Psoas muscle (tissue), 8 donors: Measurements from ENCODE around the gene BTBD19. TPM values are rescaled to one million over a fixed set of nuclear protein-coding genes. Genes with fewer than 3 reads are reported as not detected.

Source experiments
- ATAC-seq, 4 donors: fragments of 200-7000 bp; cut with Tn5 transposase; one replicate each; pipeline ENCODE4 v1.9.1; 2020; ENCODE audit warnings: moderate library complexity in 3 of 4, mild to moderate bottlenecking in 2 of 4
- DNase-seq, 2 donors: peaks; one replicate each; pipeline ENCODE4 v3.0.0-alpha.2; 2020
- H3K27ac ChIP-seq: fragments of 200-600 bp; one replicate; pipeline ENCODE4 v1.8.0; 2022
- H3K27me3 ChIP-seq, 3 donors: fragments of 200-600 bp in 1 of 3; one replicate each; pipeline versions ENCODE4 v1.6.1 to v1.8.0; 2013 to 2022; ENCODE audit warnings: low read length in 2 of 3, mild to moderate bottlenecking in 2 of 3, moderate library complexity in 1 of 3; ENCODE audit not compliant: insufficient read depth in 3 of 3
- H3K36me3 ChIP-seq, 2 donors: fragments of 200-600 bp in 1 of 2; one replicate each; pipeline versions ENCODE4 v1.6.1 to v1.8.0; 2013 to 2022; ENCODE audit warnings: low read depth in 1 of 2, mild to moderate bottlenecking in 1 of 2, moderate library complexity in 1 of 2; ENCODE audit not compliant: insufficient read depth in 1 of 2
- H3K4me1 ChIP-seq: fragments of 200-600 bp; one replicate; pipeline ENCODE4 v1.8.0; 2022
- H3K4me3 ChIP-seq: fragments of 200-600 bp; one replicate; pipeline ENCODE4 v1.8.0; 2022; ENCODE audit warnings: mild to moderate bottlenecking
- H3K9me3 ChIP-seq: fragments of 200-600 bp; one replicate; pipeline ENCODE4 v1.8.0; 2022
- CTCF ChIP-seq: fragments of 200-600 bp; IDR thresholded peaks from one replicate; pipeline ENCODE4 v1.8.0; 2022; ENCODE audit warnings: antibody characterized with exemption
- WGBS, 3 donors: extraction: QIAGEN DNeasy Blood & Tissue Kit; methylation state at CpG; one replicate each; pipeline versions ENCODE4 v1.1.6 to v1.1.7; 2013; 5-methylcytosine and 5-hydroxymethylcytosine counted together
- intact Hi-C, 2 donors: fragments of 100-400 bp; cut with DNase I; formaldehyde crosslinking; loops; one replicate each; pipeline versions ENCODE4 v1.11.0 to v1.14.2; 2022
- polyA plus RNA-seq, 3 donors: library from polyadenylated mRNA; stranded (reverse); fragments of 200-250 nt; gene quantifications; one replicate each; pipeline ENCODE4 v1.2.3, GENCODE V29; 2013
- total RNA-seq, 4 donors: library from RNA; stranded (reverse); fragmentation: NEBNext Ultra II Directional in 2 of 4; extraction: Animal tissue kit (Norgen Biotek cat#: 25700) in 2 of 4; gene quantifications; one replicate each; pipeline versions ENCODE4 v1.2.1 to v1.2.4, GENCODE V29; 2021 to 2023
- donor health status: healthy with polysubstance abuse.
- donor health status: DM: no; HTN: no; CAD: no; lungs with moderate emphysema.
- donor health status: Bipolar disorder and iron deficiency.
- donor health status: healthy.
- donor health status: DM: yes; HTN: yes; CAD: no.
- donor health status: DM: no; HTN: no; CAD: no.
- donor health status: DM: no; HTN: no; CAD: no.
- donor health status: DM: yes; HTN: yes; CAD: no.

The BTBD19 gene
- total and polyA plus RNA-seq, 7 donors, result 0.35 to 1.8 (median 1.2) TPM

GRCh38 chr1:44786841-44787426 is 21.4 kb upstream of the BTBD19 start:
- intact Hi-C loops, result loop anchor here (5.0 kb wide), 2 partner anchors 35 to 510 kb away; no protein-coding TSS in a partner anchor
- 77 to 85% (median 82%) methylated on average over 8 to 9 of the region's 9 CpGs for WGBS, 3 donors
- DNase-seq (no peak), ATAC-seq (peak in 1 of 4 donors; percentile 13)
- Histone ChIP-seq H3K27ac (peak overlapping the region; percentile 48), H3K4me3 (peak overlapping the region; percentile 68), H3K27me3 (no peaks in the 10 kb centered on the region), H3K9me3 (no peaks in the 10 kb centered on the region), H3K36me3 (no peaks in the 10 kb centered on the region), H3K4me1 (peaks cover 19% of the 10 kb centered on the region)
- no peak for TF ChIP-seq CTCF

GRCh38 chr1:44787506-44787905 is 20.8 kb upstream of the BTBD19 start:
- 93 to 95% (median 94%) methylated on average over 10 of the region's 10 CpGs for WGBS, 3 donors
- intact Hi-C loops, result loop anchor here (5.0 kb wide), 2 partner anchors 35 to 510 kb away; no protein-coding TSS in a partner anchor
- Histone ChIP-seq H3K4me1 (peaks cover 19% of the 10 kb centered on the region), H3K36me3 (no peaks in the 10 kb centered on the region), H3K27me3 (no peaks in the 10 kb centered on the region), H3K27ac (no peak overlapping the region), H3K4me3 (no peak overlapping the region), H3K9me3 (no peaks in the 10 kb centered on the region)
- DNase-seq (no peak), ATAC-seq (no peak)
- no peak for TF ChIP-seq CTCF

- intact Hi-C loops, result loop anchor here (5.0 kb wide), 2 partner anchors 34 to 509 kb away; no protein-coding TSS in a partner anchor
- H3K27ac ChIP-seq, result no peak within 1 kb of the TSS
- DNase-seq, result no peak
- H3K4me1 ChIP-seq, result peaks cover 16% of the 10 kb centered on the region
- no peaks in the 10 kb centered on the region for H3K27me3 ChIP-seq
- 75 to 84% (median 75%) methylated on average over 9 of the region's 9 CpGs for WGBS, 3 donors
- no peaks in the 10 kb centered on the region for H3K9me3 ChIP-seq
- TF ChIP-seq CTCF, result no peak
- H3K36me3 ChIP-seq, result no peaks in the 10 kb centered on the region
- no peak within 1 kb of the TSS for H3K4me3 ChIP-seq
- ATAC-seq, result no peak
These were observed 20.0 kb upstream of the BTBD19 start, which contains the start of gene BEST4 for GRCh38 chr1:44788120-44788860. Gene BEST4, minus strand, starts transcription at chr1:44788170. Its CDS starts 465 bp downstream, at chr1:44787705.

GRCh38 chr1:44790968-44791801 is 17.1 kb upstream of the BTBD19 start:
- 60 to 64% (median 61%) methylated on average over 7 of the region's 7 CpGs for WGBS, 3 donors
- no peak for DNase-seq
- intact Hi-C loops, result no loop called here
- no peak for TF ChIP-seq CTCF
- Histone ChIP-seq H3K4me1 (no peaks in the 10 kb centered on the region), H3K4me3 (no peak overlapping the region), H3K9me3 (no peaks in the 10 kb centered on the region), H3K27me3 (no peaks in the 10 kb centered on the region), H3K36me3 (no peaks in the 10 kb centered on the region), H3K27ac (no peak overlapping the region)
- no peak for ATAC-seq
